Neuronal stem cell (in vitro differentiated cells): Measurements from ENCODE around the gene SLC12A9.
A peak's percentile ranks its signal among the peaks of the same experiment; 100 is the strongest.

Experiments used
- DNase-seq: peaks from one replicate; pipeline ENCODE4 v3.0.0-alpha.2; 2013; ENCODE audit warnings: low spot score
- H2AFZ ChIP-seq: one replicate; pipeline ENCODE4 v1.6.1; 2013; ENCODE audit warnings: mild to moderate bottlenecking, low read length, inconsistent platforms
- H2AK5ac ChIP-seq: 2 replicates; pipeline ENCODE4 v1.6.1; 2013; ENCODE audit warnings: low read depth, mild to moderate bottlenecking, inconsistent platforms, low read length, moderate library complexity, mixed read lengths
- H2BK120ac ChIP-seq: 2 replicates; pipeline ENCODE4 v1.6.1; 2013; ENCODE audit warnings: low read depth, mild to moderate bottlenecking, inconsistent platforms, low read length, moderate library complexity, mixed read lengths
- H2BK12ac ChIP-seq: one replicate; pipeline ENCODE4 v1.6.1; 2013; ENCODE audit warnings: low read length, inconsistent platforms
- H2BK15ac ChIP-seq: 2 replicates; pipeline ENCODE4 v1.6.1; 2013; ENCODE audit warnings: mild to moderate bottlenecking, low read length, inconsistent platforms, mixed read lengths
- H2BK5ac ChIP-seq: one replicate; pipeline ENCODE4 v1.6.1; 2013; ENCODE audit warnings: inconsistent platforms, mild to moderate bottlenecking, low read length, moderate library complexity
- H3K14ac ChIP-seq: one replicate; pipeline ENCODE4 v1.6.1; 2013; ENCODE audit warnings: low read length, inconsistent platforms
- H3K18ac ChIP-seq: 2 replicates; pipeline ENCODE4 v1.6.1; 2013; ENCODE audit warnings: low read length, inconsistent platforms
- H3K23ac ChIP-seq: 2 replicates; pipeline ENCODE4 v1.6.1; 2013; ENCODE audit warnings: low read depth, mild to moderate bottlenecking, mixed read lengths, low read length, inconsistent platforms; ENCODE audit not compliant: poor library complexity
- H3K27ac ChIP-seq: replicated peaks from 3 replicates; pipeline ENCODE4 v1.5.1; 2013; ENCODE audit warnings: low read length, inconsistent platforms
- H3K27me3 ChIP-seq, 3 experiments: 2 replicates each; pipeline ENCODE4 v1.6.1; 2013; ENCODE audit warnings: low read length in 3 of 3, mild to moderate bottlenecking in 2 of 3, inconsistent platforms in 1 of 3, low read depth in 1 of 3, mixed read lengths in 1 of 3, moderate library complexity in 1 of 3; ENCODE audit not compliant: control insufficient read depth in 3 of 3, insufficient read depth in 3 of 3
- H3K36me3 ChIP-seq, 2 donors: replicated peaks in 1 of 2; 2 replicates each; pipeline ENCODE4 v1.6.1; 2013; ENCODE audit warnings: low read length in 2 of 2; ENCODE audit not compliant: control insufficient read depth in 2 of 2, insufficient read depth in 2 of 2
- H3K4ac ChIP-seq: 2 replicates; pipeline ENCODE4 v1.6.1; 2013; ENCODE audit warnings: inconsistent platforms, mild to moderate bottlenecking, low read length, moderate library complexity
- H3K4me1 ChIP-seq, 2 donors: 1 replicate in 1 of 2; 2 replicates in 1 of 2; pipeline ENCODE4 v1.6.1; 2013; ENCODE audit warnings: low read length in 2 of 2, low read depth in 1 of 2; ENCODE audit not compliant: control insufficient read depth in 2 of 2, insufficient read depth in 1 of 2
- H3K4me2 ChIP-seq: one replicate; pipeline ENCODE4 v1.6.1; 2013; ENCODE audit warnings: mild to moderate bottlenecking, low read length, inconsistent platforms; ENCODE audit not compliant: insufficient read depth, poor library complexity, severe bottlenecking
- H3K4me3 ChIP-seq, 2 donors: 2 replicates each; pipeline ENCODE4 v1.5.1; 2013; ENCODE audit warnings: low read length in 2 of 2, mild to moderate bottlenecking in 2 of 2, inconsistent platforms in 1 of 2, moderate library complexity in 1 of 2
- H3K79me1 ChIP-seq: one replicate; pipeline ENCODE4 v1.6.1; 2013; ENCODE audit warnings: low read depth, mild to moderate bottlenecking, inconsistent platforms, low read length, moderate library complexity
- H3K9ac ChIP-seq: one replicate; pipeline ENCODE4 v1.6.1; 2013; ENCODE audit warnings: mild to moderate bottlenecking, low read depth, low read length, inconsistent platforms; ENCODE audit not compliant: poor library complexity
- H3K9me3 ChIP-seq, 2 donors: replicated peaks in 1 of 2; 2 replicates each; pipeline versions ENCODE3 to v1.6.1; 2013; ENCODE audit warnings: low read length in 2 of 2, mild to moderate bottlenecking in 2 of 2, inconsistent platforms in 1 of 2, low read depth in 1 of 2, mixed read lengths in 1 of 2, moderate library complexity in 1 of 2; ENCODE audit not compliant: control insufficient read depth in 2 of 2, insufficient read depth in 1 of 2
- H4K8ac ChIP-seq: one replicate; pipeline ENCODE4 v1.6.1; 2013; ENCODE audit warnings: low read depth, mild to moderate bottlenecking, inconsistent platforms, low read length, moderate library complexity
- H4K91ac ChIP-seq: one replicate; pipeline ENCODE4 v1.6.1; 2013; ENCODE audit warnings: low read length, low read depth, mild to moderate bottlenecking, inconsistent platforms; ENCODE audit not compliant: poor library complexity
- WGBS, 2 donors: extraction: QIAGEN DNeasy Blood & Tissue Kit; methylation state at CpG; one replicate each; pipeline ENCODE4 v1.1.7; 2013; ENCODE audit warnings: missing lambda C conversion rate in 2 of 2, mixed read lengths in 1 of 2; ENCODE audit not compliant: insufficient read length in 2 of 2, insufficient replicate concordance in 1 of 2; ENCODE audit errors: extremely low coverage in 2 of 2; 5-methylcytosine and 5-hydroxymethylcytosine counted together

SLC12A9 gene

DNA sequence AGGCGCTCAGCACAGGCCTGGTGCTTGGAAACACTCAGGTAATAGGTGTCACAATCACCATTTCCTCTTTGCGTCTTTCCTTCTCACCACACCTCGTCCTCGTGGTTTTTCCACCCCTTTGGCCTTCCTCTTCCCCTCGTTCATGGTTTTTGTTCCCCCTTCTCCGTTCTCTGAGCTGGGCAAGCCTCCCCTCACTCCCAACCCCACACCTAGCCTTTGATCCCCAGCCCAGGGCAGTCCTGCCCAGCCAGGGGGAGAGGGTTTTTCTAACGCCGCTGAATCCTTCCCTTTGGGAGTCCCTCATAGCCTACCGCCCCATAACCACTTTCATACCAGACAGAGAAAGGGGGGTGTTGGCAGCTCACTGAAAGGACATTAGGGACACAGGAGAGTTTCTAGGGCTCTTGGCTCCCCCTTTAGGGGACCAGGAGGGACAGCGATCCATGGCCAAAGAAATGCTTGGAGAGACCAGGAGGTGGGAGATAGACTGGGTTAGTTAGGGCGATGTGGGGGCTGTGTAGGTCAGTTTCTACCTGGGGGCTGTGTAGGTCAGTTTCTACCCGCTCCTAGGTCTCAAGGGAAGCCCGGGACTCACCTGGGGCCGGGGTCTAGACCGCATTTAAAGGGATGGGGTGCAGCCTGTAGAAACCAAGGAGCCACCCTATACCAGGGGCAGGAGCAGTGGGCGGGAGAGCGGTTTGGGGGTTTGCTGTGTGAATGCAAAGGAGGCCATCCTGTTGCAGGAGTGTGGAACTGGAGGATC, 26.6 kb upstream of the SLC12A9 start:
- peak overlapping the region; percentile 94 to 99 for H3K4me3 ChIP-seq
- H4K91ac ChIP-seq = no peak overlapping the region
- no peak overlapping the region for H3K4ac ChIP-seq
- H2BK5ac ChIP-seq = no peak overlapping the region
- peak overlapping the region; percentile 83 for H3K4me2 ChIP-seq
- peaks cover 10 to 14% of the 10 kb centered on the region in 2 donors for H3K4me1 ChIP-seq
- H2BK15ac ChIP-seq = no peak overlapping the region
- H2BK120ac ChIP-seq = no peak overlapping the region
- peaks cover 0 to 2% of the 10 kb centered on the region in 2 donors for H3K9me3 ChIP-seq
- H2AK5ac ChIP-seq = no peak overlapping the region
- DNase-seq = no peak
- no peak overlapping the region for H2BK12ac ChIP-seq
- WGBS, 2 donors = no CpG with 5 or more reads among the region's 17 CpGs
- peak overlapping the region; percentile 96 for H2AFZ ChIP-seq
- H3K36me3 ChIP-seq = peaks cover 31 to 47% of the 10 kb centered on the region in 2 donors
- H3K27ac ChIP-seq = peak overlapping the region; percentile 54
- H3K9ac ChIP-seq = peak overlapping the region; percentile 89
- H4K8ac ChIP-seq = no peak overlapping the region
- peaks cover 16% of the 10 kb centered on the region for H3K79me1 ChIP-seq
- H3K23ac ChIP-seq = no peak overlapping the region
- H3K18ac ChIP-seq = peak overlapping the region; percentile 31
- no peaks in the 10 kb centered on the region for H3K27me3 ChIP-seq
- H3K14ac ChIP-seq = no peak overlapping the region

DNA sequence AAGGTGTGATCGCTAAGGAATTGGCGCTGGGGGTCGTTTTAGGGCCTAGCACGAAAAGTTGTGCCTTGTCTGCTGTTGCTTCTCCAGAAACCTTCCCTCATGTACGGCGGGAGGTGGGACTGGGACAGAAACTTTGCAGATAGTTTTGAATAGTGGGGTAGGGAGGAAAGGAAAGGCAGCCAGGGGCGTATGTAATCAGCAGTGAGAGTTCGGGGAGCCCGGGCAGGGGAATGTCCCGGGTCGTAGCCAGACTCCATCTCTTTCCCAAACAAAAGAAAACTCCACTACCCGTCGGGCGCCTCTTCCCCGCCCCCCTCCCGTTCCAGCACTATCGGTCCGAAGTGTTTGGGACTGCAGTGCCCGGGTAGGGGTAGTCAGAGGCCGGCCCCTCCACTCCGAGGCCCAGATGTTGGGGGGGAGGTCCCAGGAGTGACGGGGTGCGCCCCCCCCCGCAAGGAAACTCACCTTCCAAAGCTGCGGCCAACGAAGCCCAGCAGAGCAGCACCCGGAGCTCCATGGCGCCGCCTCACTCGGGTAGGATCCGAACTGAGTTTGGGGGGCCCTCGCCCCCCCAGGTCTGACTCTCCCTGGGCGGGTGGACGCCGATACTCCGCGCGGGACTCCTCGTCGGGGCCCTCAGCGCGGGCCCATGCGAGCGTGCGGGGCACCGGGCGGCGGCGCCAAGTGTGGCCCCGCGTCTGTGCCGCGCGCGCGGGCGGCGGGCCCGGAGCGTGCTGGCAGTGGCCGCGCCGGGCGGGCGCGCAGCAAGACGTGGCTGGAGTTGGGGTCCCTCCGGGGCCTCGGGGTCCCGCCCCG, 25.8 kb upstream of the SLC12A9 start:
- peak overlapping the region; percentile 97 for H3K18ac ChIP-seq
- no peaks in the 10 kb centered on the region for H3K27me3 ChIP-seq
- H3K4me2 ChIP-seq = peak overlapping the region; percentile 83
- peak overlapping the region; percentile 89 for H3K9ac ChIP-seq
- peaks cover 30 to 41% of the 10 kb centered on the region in 2 donors for H3K36me3 ChIP-seq
- peak overlapping the region; percentile 77 for H3K23ac ChIP-seq
- H4K91ac ChIP-seq = no peak overlapping the region
- no peak overlapping the region for H2BK12ac ChIP-seq
- H2AFZ ChIP-seq = peak overlapping the region; percentile 96
- H3K9me3 ChIP-seq = peaks cover 0 to 2% of the 10 kb centered on the region in 2 donors
- H3K4me3 ChIP-seq = peak overlapping the region; percentile 94 to 99
- H3K79me1 ChIP-seq = peaks cover 16% of the 10 kb centered on the region
- H2BK120ac ChIP-seq = no peak overlapping the region
- peaks cover 10 to 14% of the 10 kb centered on the region in 2 donors for H3K4me1 ChIP-seq
- H3K14ac ChIP-seq = peak overlapping the region; percentile 78
- peak overlapping the region; percentile 93 for H2BK15ac ChIP-seq
- peak overlapping the region; percentile 66 for H3K27ac ChIP-seq
- DNase-seq = no peak
- peak overlapping the region; percentile 9 for H3K4ac ChIP-seq
- no peak overlapping the region for H2BK5ac ChIP-seq
- peak overlapping the region; percentile 9 for H4K8ac ChIP-seq
- no CpG with 5 or more reads among the region's 71 CpGs for WGBS, 2 donors
- peak overlapping the region; percentile 96 for H2AK5ac ChIP-seq

DNA sequence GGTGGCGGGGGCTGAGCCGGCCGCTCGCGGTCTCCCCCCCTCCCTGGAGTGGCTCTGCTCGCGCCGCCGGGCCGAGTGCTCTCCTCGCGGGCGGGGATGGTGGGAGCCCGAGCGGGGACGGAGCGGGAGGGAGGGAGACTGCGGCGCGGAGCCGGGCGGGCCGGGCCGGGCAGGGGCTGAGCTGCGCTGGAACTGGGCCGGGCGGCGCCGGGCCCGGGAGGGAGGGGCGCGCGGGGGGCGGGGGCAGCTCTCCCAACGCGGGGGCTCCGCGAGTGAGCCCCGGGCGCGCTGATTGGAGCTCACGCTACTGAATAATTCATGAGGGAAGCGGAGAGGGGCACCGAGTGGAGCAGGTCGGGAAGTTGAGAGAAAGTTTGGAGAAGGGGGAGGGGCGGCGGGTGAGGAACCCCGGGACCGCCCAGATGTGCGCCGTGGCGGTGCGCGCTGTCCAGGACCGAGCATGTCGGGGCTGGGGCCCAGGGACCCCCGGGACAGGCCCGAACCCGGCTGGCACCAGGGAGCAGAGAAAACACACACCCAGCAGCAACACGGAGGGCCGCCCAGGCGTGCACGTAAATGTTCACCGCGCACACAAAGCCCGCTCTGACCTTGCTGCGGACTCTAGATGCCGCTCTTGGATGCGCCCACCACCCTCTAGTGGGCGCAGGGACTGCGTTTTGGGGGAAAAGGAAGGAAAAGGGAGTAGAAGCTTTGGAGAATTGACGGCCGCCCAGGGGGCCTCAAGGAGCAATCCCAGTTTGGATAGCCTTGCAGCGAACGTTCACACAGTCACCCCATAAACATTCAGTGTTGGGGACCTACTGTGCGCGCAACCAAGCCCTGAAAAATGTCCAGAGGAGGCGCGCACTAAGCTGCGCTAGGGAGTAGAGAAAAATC, 24.9 kb upstream of the SLC12A9 start, which contains the start of gene EPHB4:
TSS of gene EPHB4 (minus strand) at position 194 of the 897 bp plus-strand sequence. CDS start 493 bp downstream, outside the sequence.
- H3K4me1 ChIP-seq = peaks cover 10 to 14% of the 10 kb centered on the region in 2 donors
- peaks cover 23 to 32% of the 10 kb centered on the region in 2 donors for H3K36me3 ChIP-seq
- H3K27ac ChIP-seq = peak within 1 kb of the TSS; percentile 94
- peak within 1 kb of the TSS; percentile 98 for H3K18ac ChIP-seq
- H3K9ac ChIP-seq = peak within 1 kb of the TSS; percentile 89
- no CpG with 5 or more reads among the region's 80 CpGs for WGBS, 2 donors
- peak within 1 kb of the TSS; percentile 68 for H4K91ac ChIP-seq
- peak within 1 kb of the TSS; percentile 93 for H2BK15ac ChIP-seq
- H3K4me2 ChIP-seq = peak within 1 kb of the TSS; percentile 83
- H4K8ac ChIP-seq = peak within 1 kb of the TSS; percentile 9
- peak within 1 kb of the TSS; percentile 96 for H2AFZ ChIP-seq
- H3K14ac ChIP-seq = peak within 1 kb of the TSS; percentile 90
- peak within 1 kb of the TSS; percentile 95 for H2BK5ac ChIP-seq
- H3K4ac ChIP-seq = peak within 1 kb of the TSS; percentile 86
- peaks cover 11% of the 10 kb centered on the region for H3K79me1 ChIP-seq
- H2BK12ac ChIP-seq = peak within 1 kb of the TSS; percentile 68
- peak within 1 kb of the TSS; percentile 94 to 99 for H3K4me3 ChIP-seq
- DNase-seq = peak; percentile 90
- H2AK5ac ChIP-seq = peak within 1 kb of the TSS; percentile 96
- peak within 1 kb of the TSS; percentile 97 for H2BK120ac ChIP-seq
- H3K23ac ChIP-seq = peak within 1 kb of the TSS; percentile 95
- no peaks in the 10 kb centered on the region for H3K27me3 ChIP-seq
- no peaks in the 10 kb centered on the region for H3K9me3 ChIP-seq
